HEK293T (cell line): ENCODE measurements around the gene GRPEL1.
"Not testable (repeated sequence)": the region's sequence is repeated elsewhere in the genome, so short reads cannot be mapped to it uniquely, and the experiment has no call there.

Experiments
- CTCF ChIA-PET: fragments of 350-600 bp; formaldehyde crosslinking; extraction: SDS; loops from one replicate; lab custom pipeline; 2021; ENCODE audit warnings: antibody characterized with exemption, inconsistent platforms; lab: Yijun Ruan, JAX
- POLR2A ChIA-PET: fragments of 350-600 bp; formaldehyde crosslinking; extraction: SDS; loops from one replicate; lab custom pipeline; 2020; ENCODE audit warnings: antibody characterized with exemption, inconsistent platforms; lab: Yijun Ruan, JAX
- DNase-seq: peaks from one replicate; pipeline ENCODE4 v3.0.0; 2012; ENCODE audit warnings: mixed read lengths; ENCODE audit errors: extremely low spot score
- ARNT ChIP-seq: fragments of 450-650 bp; IDR thresholded peaks from 2 replicates; pipeline ENCODE4 v1.6.1; 2017; ENCODE audit warnings: mild to moderate bottlenecking
- BHLHE40 ChIP-seq: fragments of 450-650 bp; IDR thresholded peaks from 2 replicates; pipeline ENCODE4 v1.6.1; 2016; ENCODE audit warnings: mild to moderate bottlenecking, moderate library complexity, borderline replicate concordance
- CTBP1 ChIP-seq: fragments of 450-650 bp; IDR thresholded peaks from 2 replicates; pipeline ENCODE4 v1.6.1; 2016; ENCODE audit warnings: borderline replicate concordance
- ELF4 ChIP-seq: fragments of 450-650 bp; IDR thresholded peaks from 2 replicates; pipeline ENCODE4 v1.6.1; 2017; ENCODE audit warnings: antibody characterized with exemption
- FOXA1 ChIP-seq: fragments of 450-650 bp; IDR thresholded peaks from 2 replicates; pipeline ENCODE4 v1.6.1; 2016; ENCODE audit warnings: mild to moderate bottlenecking
- FOXK2 ChIP-seq: fragments of 450-650 bp; IDR thresholded peaks from 2 replicates; pipeline ENCODE4 v1.6.1; 2016; ENCODE audit warnings: mild to moderate bottlenecking
- FOXM1 ChIP-seq: fragments of 450-650 bp; IDR thresholded peaks from 2 replicates; pipeline ENCODE4 v1.6.1; 2017; ENCODE audit warnings: mild to moderate bottlenecking, borderline replicate concordance
- HDGF ChIP-seq: fragments of 450-650 bp; IDR thresholded peaks from 2 replicates; pipeline ENCODE4 v1.6.1; 2017; ENCODE audit warnings: antibody characterized with exemption, borderline replicate concordance
- L3MBTL2 ChIP-seq: fragments of 450-650 bp; conservative IDR thresholded peaks from 2 replicates; pipeline ENCODE4 v1.6.1; 2016; ENCODE audit warnings: mild to moderate bottlenecking
- LEF1 ChIP-seq: fragments of 450-650 bp; IDR thresholded peaks from 2 replicates; pipeline ENCODE4 v1.6.1; 2017; ENCODE audit warnings: mild to moderate bottlenecking, borderline replicate concordance
- NFRKB ChIP-seq: fragments of 450-650 bp; IDR thresholded peaks from 2 replicates; pipeline ENCODE4 v1.6.1; 2016; ENCODE audit warnings: mild to moderate bottlenecking, moderate library complexity
- PKNOX1 ChIP-seq: fragments of 450-650 bp; IDR thresholded peaks from 2 replicates; pipeline ENCODE4 v1.6.1; 2016
- SP1 ChIP-seq: fragments of 450-650 bp; IDR thresholded peaks from 2 replicates; pipeline ENCODE4 v1.6.1; 2017
- SUZ12 ChIP-seq: fragments of 450-650 bp; IDR thresholded peaks from 2 replicates; pipeline ENCODE4 v1.6.1; 2016; ENCODE audit warnings: mild to moderate bottlenecking
- TARDBP ChIP-seq: fragments of 450-650 bp; IDR thresholded peaks from 2 replicates; pipeline ENCODE4 v1.6.1; 2016
- ZNF384 ChIP-seq: fragments of 450-650 bp; IDR thresholded peaks from 2 replicates; pipeline ENCODE4 v1.6.1; 2016

Gene GRPEL1

GRCh38 chr4:7089213-7089986 lies 21.5 kb upstream of the GRPEL1 start:
- TF ChIP-seq ARNT (no peak), LEF1 (no peak), CTBP1 (no peak), FOXK2 (no peak), NFRKB (no peak), ELF4 (no peak)
- POLR2A ChIA-PET, result interaction anchor here (1.9 kb wide), 1 partner anchor 12 kb away, joined by 5 read pairs; no protein-coding TSS in a partner anchor
- DNase-seq, result no peak
- CTCF ChIA-PET, result interaction anchor here (0.7 to 2.1 kb wide), 2 partner anchors 13 to 68 kb away, joined by 5 to 9 read pairs; no protein-coding TSS in a partner anchor

- ChIA-PET POLR2A (no interaction called here), CTCF (no interaction called here)
- DNase-seq, result no peak
- no peak for TF ChIP-seq NFRKB
- no peak for TF ChIP-seq ARNT
- no peak for TF ChIP-seq SUZ12
- TF ChIP-seq BHLHE40, result no peak
- no peak for TF ChIP-seq PKNOX1
- TF ChIP-seq FOXA1, result no peak
- no peak for TF ChIP-seq HDGF
- no peak for TF ChIP-seq ELF4
- no peak for TF ChIP-seq TARDBP
- no peak for TF ChIP-seq CTBP1
- TF ChIP-seq LEF1, result no peak
- no peak for TF ChIP-seq SP1
- no peak for TF ChIP-seq FOXK2
- TF ChIP-seq ZNF384, result no peak
- TF ChIP-seq FOXM1, result no peak
- no peak for TF ChIP-seq L3MBTL2
Measured at GRCh38 chr4:7087036-7087435, 19.2 kb upstream of the GRPEL1 start.

- ChIA-PET POLR2A (no interaction called here), CTCF (interaction anchor here (1.8 kb wide), 1 partner anchor 16 kb away, joined by 6 read pairs; no protein-coding TSS in a partner anchor)
- TF ChIP-seq FOXA1, result no peak
- no peak for TF ChIP-seq FOXM1
- TF ChIP-seq NFRKB, result no peak
- no peak for TF ChIP-seq BHLHE40
- no peak for TF ChIP-seq LEF1
- no peak for TF ChIP-seq HDGF
- TF ChIP-seq ZNF384, result no peak
- no peak for TF ChIP-seq CTBP1
- TF ChIP-seq ELF4, result no peak
- TF ChIP-seq SP1, result no peak
- no peak for TF ChIP-seq ARNT
- no peak for TF ChIP-seq L3MBTL2
- TF ChIP-seq PKNOX1, result no peak
- no peak for DNase-seq
Measured at GRCh38 chr4:7086384-7086783, 18.5 kb upstream of the GRPEL1 start.

GRCh38 chr4:7084564-7084961 lies 16.7 kb upstream of the GRPEL1 start:
- not testable (repeated sequence) for DNase-seq
- CTCF ChIA-PET, result interaction anchor here (0.6 to 1.8 kb wide), 4 partner anchors 17 to 561 kb away, joined by 3 to 6 read pairs (median 3); no protein-coding TSS in a partner anchor
- POLR2A ChIA-PET, result interaction anchor here (0.9 to 1.3 kb wide), 2 partner anchors 17 to 54 kb away, joined by 3 read pairs; no protein-coding TSS in a partner anchor

- DNase-seq, result no peak
- ChIA-PET POLR2A (interaction anchor here (0.9 to 1.3 kb wide), 4 partner anchors 10 to 53 kb away, joined by 3 to 6 read pairs (median 4); partner anchors contain the start of gene GRPEL1), CTCF (interaction anchor here (0.6 to 2.7 kb wide), 7 partner anchors 10 to 560 kb away, joined by 3 to 15 read pairs (median 3); partner anchors contain the start of gene TADA2B)
- TF ChIP-seq LEF1, result no peak
- TF ChIP-seq FOXA1, result no peak
- no peak for TF ChIP-seq BHLHE40
- no peak for TF ChIP-seq ELF4
- no peak for TF ChIP-seq HDGF
- no peak for TF ChIP-seq SUZ12
- no peak for TF ChIP-seq TARDBP
- no peak for TF ChIP-seq NFRKB
- TF ChIP-seq PKNOX1, result no peak
- TF ChIP-seq FOXM1, result no peak
- no peak for TF ChIP-seq FOXK2
- TF ChIP-seq SP1, result no peak
Measured at GRCh38 chr4:7083597-7084563, 16.0 kb upstream of the GRPEL1 start.

GRCh38 chr4:7079909-7080308 lies 12.0 kb upstream of the GRPEL1 start:
- POLR2A ChIA-PET, DNase-seq: not testable (repeated sequence)
- CTCF ChIA-PET, result interaction anchor here (1.2 kb wide), 1 partner anchor 9 kb away, joined by 3 read pairs; no protein-coding TSS in a partner anchor

GRCh38 chr4:7079483-7079882 lies 11.6 kb upstream of the GRPEL1 start:
- not testable (repeated sequence) for DNase-seq
- ChIA-PET POLR2A (interaction anchor here (3.0 kb wide), 1 partner anchor 11 kb away, joined by 18 read pairs; the partner anchor contains the start of gene GRPEL1), CTCF (interaction anchor here (0.7 to 1.2 kb wide), 2 partner anchors 9 to 485 kb away, joined by 3 read pairs; no protein-coding TSS in a partner anchor)
